ENCODE results near the gene SLC9A9. TPM values are rescaled to one million over a fixed set of nuclear protein-coding genes. Genes with fewer than 3 reads are reported as not detected.

Gene SLC9A9
- total and polyA plus RNA-seq, 10 of the 15 experiments (the other 5 are each of a cell fraction or from before 2014, with no cell fraction given): 3.5 to 14.2 (median 9.3) TPM

- no peak for DNase-seq (ENCODE audit: low read depth, low spot score)
- no peak overlapping the region for H2AFZ ChIP-seq (ENCODE audit: control insufficient read depth, low read depth, low read length)
- no peak overlapping the region for H3K4me3 ChIP-seq
- in situ Hi-C loops (cut with MboI) (no loop called here), intact Hi-C loops (cut with micrococcal nuclease; ENCODE audit: unreplicated experiment) (no loop called here)
- ChIA-PET SMC1A (ENCODE audit: uncharacterized antibody, unreplicated experiment) (interaction anchor here (1.5 kb wide), 1 partner anchor 9 kb away, joined by 5 read pairs; no protein-coding TSS in a partner anchor), CTCF (no interaction called here), POLR2A (no interaction called here), RAD21 (ENCODE audit: unreplicated experiment) (no interaction called here)
- BruUV-seq (replicated peaks): no TSS peak
- H3K4me1 ChIP-seq (ENCODE audit: control insufficient read depth, insufficient read depth, low read length): peaks cover 2% of the 10 kb centered on the region; the same call in 1 of the 2 replicates
- H3K27ac ChIP-seq (ENCODE audit: control insufficient read depth, insufficient read depth): no peak overlapping the region
- no peak overlapping the region for H3K4me2 ChIP-seq (ENCODE audit: control insufficient read depth, insufficient read depth)
- no peaks in the 10 kb centered on the region for H4K20me1 ChIP-seq (ENCODE audit: control insufficient read depth, insufficient read depth)
- H3K79me2 ChIP-seq (ENCODE audit: control insufficient read depth, insufficient read depth, low read length): no peaks in the 10 kb centered on the region
- TF ChIP-seq PAX8 (IDR thresholded peaks at IDR 0.05) (no peak), SRF (IDR thresholded peaks at IDR 0.05; ENCODE audit: low read depth in 2 of 2, low read length in 2 of 2) (no peak), KLF5 (IDR thresholded peaks at IDR 0.05; ENCODE audit: partially characterized antibody) (no peak), CBFB (IDR thresholded peaks at IDR 0.05; ENCODE audit: low read depth) (no peak), TCF7 (IDR thresholded peaks at IDR 0.05; ENCODE audit: borderline replicate concordance) (no peak), NR2C1 (IDR thresholded peaks at IDR 0.05) (no peak), JUNB (IDR thresholded peaks at IDR 0.05) (no peak), DPF2 (IDR thresholded peaks at IDR 0.05) (no peak), RUNX3 (IDR thresholded peaks at IDR 0.05; ENCODE audit: low read length) (no peak), RAD21 (IDR thresholded peaks at IDR 0.05; ENCODE audit: insufficient read depth, low read depth, low read length) (no peak), HCFC1 (IDR thresholded peaks at IDR 0.05; ENCODE audit: low read length) (no peak), TAF1 (IDR thresholded peaks at IDR 0.05; ENCODE audit: borderline replicate concordance, low read depth, low read length) (no peak), ASH2L (IDR thresholded peaks at IDR 0.05; ENCODE audit: borderline replicate concordance, low read depth) (no peak), HDAC6 (IDR thresholded peaks at IDR 0.05; ENCODE audit: unreplicated experiment) (no peak), EGR1 (IDR thresholded peaks at IDR 0.05; ENCODE audit: borderline replicate concordance in 1 of 2, low read depth in 2 of 2, low read length in 2 of 2) (no peak)
- TF ChIP-seq, protein P1, sequence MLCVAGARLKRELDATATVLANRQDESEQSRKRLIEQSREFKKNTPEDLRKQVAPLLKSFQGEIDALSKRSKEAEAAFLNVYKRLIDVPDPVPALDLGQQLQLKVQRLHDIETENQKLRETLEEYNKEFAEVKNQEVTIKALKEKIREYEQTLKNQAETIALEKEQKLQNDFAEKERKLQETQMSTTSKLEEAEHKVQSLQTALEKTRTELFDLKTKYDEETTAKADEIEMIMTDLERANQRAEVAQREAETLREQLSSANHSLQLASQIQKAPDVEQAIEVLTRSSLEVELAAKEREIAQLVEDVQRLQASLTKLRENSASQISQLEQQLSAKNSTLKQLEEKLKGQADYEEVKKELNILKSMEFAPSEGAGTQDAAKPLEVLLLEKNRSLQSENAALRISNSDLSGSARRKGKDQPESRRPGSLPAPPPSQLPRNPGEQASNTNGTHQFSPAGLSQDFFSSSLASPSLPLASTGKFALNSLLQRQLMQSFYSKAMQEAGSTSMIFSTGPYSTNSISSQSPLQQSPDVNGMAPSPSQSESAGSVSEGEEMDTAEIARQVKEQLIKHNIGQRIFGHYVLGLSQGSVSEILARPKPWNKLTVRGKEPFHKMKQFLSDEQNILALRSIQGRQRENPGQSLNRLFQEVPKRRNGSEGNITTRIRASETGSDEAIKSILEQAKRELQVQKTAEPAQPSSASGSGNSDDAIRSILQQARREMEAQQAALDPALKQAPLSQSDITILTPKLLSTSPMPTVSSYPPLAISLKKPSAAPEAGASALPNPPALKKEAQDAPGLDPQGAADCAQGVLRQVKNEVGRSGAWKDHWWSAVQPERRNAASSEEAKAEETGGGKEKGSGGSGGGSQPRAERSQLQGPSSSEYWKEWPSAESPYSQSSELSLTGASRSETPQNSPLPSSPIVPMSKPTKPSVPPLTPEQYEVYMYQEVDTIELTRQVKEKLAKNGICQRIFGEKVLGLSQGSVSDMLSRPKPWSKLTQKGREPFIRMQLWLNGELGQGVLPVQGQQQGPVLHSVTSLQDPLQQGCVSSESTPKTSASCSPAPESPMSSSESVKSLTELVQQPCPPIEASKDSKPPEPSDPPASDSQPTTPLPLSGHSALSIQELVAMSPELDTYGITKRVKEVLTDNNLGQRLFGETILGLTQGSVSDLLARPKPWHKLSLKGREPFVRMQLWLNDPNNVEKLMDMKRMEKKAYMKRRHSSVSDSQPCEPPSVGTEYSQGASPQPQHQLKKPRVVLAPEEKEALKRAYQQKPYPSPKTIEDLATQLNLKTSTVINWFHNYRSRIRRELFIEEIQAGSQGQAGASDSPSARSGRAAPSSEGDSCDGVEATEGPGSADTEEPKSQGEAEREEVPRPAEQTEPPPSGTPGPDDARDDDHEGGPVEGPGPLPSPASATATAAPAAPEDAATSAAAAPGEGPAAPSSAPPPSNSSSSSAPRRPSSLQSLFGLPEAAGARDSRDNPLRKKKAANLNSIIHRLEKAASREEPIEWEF (IDR thresholded peaks at IDR 0.05; ENCODE audit: insufficient replicate concordance, low read depth, low read length): no peak
- H3K9ac ChIP-seq (ENCODE audit: control insufficient read depth, insufficient read depth, low read length): no peak overlapping the region
- 55% methylated on average over 3 of the region's 3 CpGs for whole genome bisulfite sequencing (ENCODE audit: insufficient coverage, insufficient replicate concordance, low lambda C conversion rate, missing lambda C conversion rate)
- no peaks in the 10 kb centered on the region for H3K9me3 ChIP-seq (replicated peaks; ENCODE audit: control insufficient read depth, insufficient read depth, low read length)
- H3K27me3 ChIP-seq (replicated peaks in 1 of 2; ENCODE audit: control insufficient read depth in 2 of 2, insufficient read depth in 2 of 2, low read length in 1 of 2): no peaks in the 10 kb centered on the region
- no peaks in the 10 kb centered on the region; a peak in 1 of 4 replicates for H3K36me3 ChIP-seq (ENCODE audit: control insufficient read depth in 2 of 2, insufficient read depth in 2 of 2, low read length in 1 of 2)
- no peak for ATAC-seq
- no peak for FAIRE-seq
Measured at GRCh38 chr3:143242101-143242500, 606.2 kb downstream of the SLC9A9 start.
